ENCODE results near the gene SRRM4. TPM values are rescaled to one million over a fixed set of nuclear protein-coding genes. Genes with fewer than 3 reads are reported as not detected.

Gene SRRM4
- total RNA-seq, 1 donor, result not detected

- H3K9me3 ChIP-seq (ENCODE audit: low read depth, low read length), result no peaks in the 10 kb centered on the region
- H3K36me3 ChIP-seq (ENCODE audit: insufficient read depth, low read length), result no peaks in the 10 kb centered on the region
- no peak for DNase-seq (ENCODE audit: insufficient read length, low spot score, missing footprints)
- no peak overlapping the region for H3K4me3 ChIP-seq (ENCODE audit: insufficient read depth, low read length)
- no peaks in the 10 kb centered on the region for H3K79me2 ChIP-seq (ENCODE audit: insufficient read depth, low read length)
- no peaks in the 10 kb centered on the region for H4K20me1 ChIP-seq (ENCODE audit: insufficient read depth, low read length)
- no peak overlapping the region for H3K27ac ChIP-seq (ENCODE audit: low read depth, low read length)
- H3K4me1 ChIP-seq (ENCODE audit: insufficient read depth, low read length), result peaks cover 23% of the 10 kb centered on the region
- H2AFZ ChIP-seq (ENCODE audit: low read length), result no peak overlapping the region
- TF ChIP-seq, protein P1, sequence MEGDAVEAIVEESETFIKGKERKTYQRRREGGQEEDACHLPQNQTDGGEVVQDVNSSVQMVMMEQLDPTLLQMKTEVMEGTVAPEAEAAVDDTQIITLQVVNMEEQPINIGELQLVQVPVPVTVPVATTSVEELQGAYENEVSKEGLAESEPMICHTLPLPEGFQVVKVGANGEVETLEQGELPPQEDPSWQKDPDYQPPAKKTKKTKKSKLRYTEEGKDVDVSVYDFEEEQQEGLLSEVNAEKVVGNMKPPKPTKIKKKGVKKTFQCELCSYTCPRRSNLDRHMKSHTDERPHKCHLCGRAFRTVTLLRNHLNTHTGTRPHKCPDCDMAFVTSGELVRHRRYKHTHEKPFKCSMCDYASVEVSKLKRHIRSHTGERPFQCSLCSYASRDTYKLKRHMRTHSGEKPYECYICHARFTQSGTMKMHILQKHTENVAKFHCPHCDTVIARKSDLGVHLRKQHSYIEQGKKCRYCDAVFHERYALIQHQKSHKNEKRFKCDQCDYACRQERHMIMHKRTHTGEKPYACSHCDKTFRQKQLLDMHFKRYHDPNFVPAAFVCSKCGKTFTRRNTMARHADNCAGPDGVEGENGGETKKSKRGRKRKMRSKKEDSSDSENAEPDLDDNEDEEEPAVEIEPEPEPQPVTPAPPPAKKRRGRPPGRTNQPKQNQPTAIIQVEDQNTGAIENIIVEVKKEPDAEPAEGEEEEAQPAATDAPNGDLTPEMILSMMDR (IDR thresholded peaks at IDR 0.05; ENCODE audit: extremely low read depth, low read depth, low read length), result no peak
- no peaks in the 10 kb centered on the region for H3K27me3 ChIP-seq (ENCODE audit: insufficient read depth, low read length)
- no peak overlapping the region for H3K4me2 ChIP-seq (ENCODE audit: insufficient read depth, low read length)
These were observed 193.7 kb downstream of the SRRM4 start for GRCh38 chr12:119175081-119175480.

DNA sequence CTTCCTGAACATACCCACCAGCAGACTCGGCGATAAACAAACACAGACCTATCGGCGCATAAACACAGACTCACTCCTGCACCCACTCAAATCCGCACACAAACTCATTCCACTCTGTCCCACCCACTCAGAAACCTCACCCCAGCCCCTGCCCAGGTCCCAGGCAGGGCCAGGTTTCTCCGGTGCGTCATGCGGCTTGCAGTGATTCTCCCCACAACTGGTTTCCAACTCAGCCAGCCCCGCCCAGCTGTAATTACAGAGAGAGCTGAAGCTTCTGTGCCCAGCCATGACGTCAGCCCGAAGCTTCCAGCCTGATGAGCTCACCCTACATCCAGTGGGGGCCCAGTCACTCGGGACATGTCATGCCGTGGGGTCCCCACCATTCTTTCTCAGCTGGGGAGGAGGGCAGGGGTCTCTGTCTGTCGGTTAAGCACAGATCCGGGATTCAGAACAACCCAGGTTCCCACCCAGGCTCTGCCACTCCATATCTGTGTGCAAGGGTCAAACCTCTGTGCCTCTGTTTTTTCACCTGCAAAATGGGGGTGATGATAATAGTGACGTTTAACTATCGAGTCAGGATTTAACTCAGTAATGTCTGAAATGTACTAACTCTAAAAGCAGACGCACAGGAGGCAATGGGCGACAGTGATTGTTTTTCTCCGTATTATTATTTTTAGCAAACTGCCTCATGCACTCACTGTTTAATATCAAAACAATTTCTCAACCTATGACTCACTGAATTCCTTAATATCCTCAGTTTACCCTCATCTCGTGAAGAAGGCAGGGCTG, 195.1 kb downstream of the SRRM4 start:
- Histone ChIP-seq H3K27ac (ENCODE audit: low read depth, low read length) (peak overlapping the region; percentile 79), H3K4me3 (ENCODE audit: insufficient read depth, low read length) (peak overlapping the region; percentile 67)

GRCh38 chr12:119177056-119177325, 195.7 kb downstream of the SRRM4 start:
- no peak for DNase-seq (ENCODE audit: insufficient read length, low spot score, missing footprints)
- H4K20me1 ChIP-seq (ENCODE audit: insufficient read depth, low read length), result no peaks in the 10 kb centered on the region
- peaks cover 17% of the 10 kb centered on the region for H3K79me2 ChIP-seq (ENCODE audit: insufficient read depth, low read length)
- peak overlapping the region; percentile 88 for H3K4me2 ChIP-seq (ENCODE audit: insufficient read depth, low read length)
- TF ChIP-seq, protein P1 (IDR thresholded peaks at IDR 0.05; ENCODE audit: extremely low read depth, low read depth, low read length), result no peak
- H3K4me1 ChIP-seq (ENCODE audit: insufficient read depth, low read length), result peaks cover 30% of the 10 kb centered on the region
- H3K9me3 ChIP-seq (ENCODE audit: low read depth, low read length), result no peaks in the 10 kb centered on the region
- no peak overlapping the region for H2AFZ ChIP-seq (ENCODE audit: low read length)
- no peak overlapping the region for H3K4me3 ChIP-seq (ENCODE audit: insufficient read depth, low read length)
- H3K27ac ChIP-seq (ENCODE audit: low read depth, low read length), result peak overlapping the region; percentile 79
- no peaks in the 10 kb centered on the region for H3K36me3 ChIP-seq (ENCODE audit: insufficient read depth, low read length)
- no peaks in the 10 kb centered on the region for H3K27me3 ChIP-seq (ENCODE audit: insufficient read depth, low read length)

More for the DNA sequence above, 195.1 kb downstream of the SRRM4 start:
- peaks cover 30% of the 10 kb centered on the region for H3K4me1 ChIP-seq (ENCODE audit: insufficient read depth, low read length)
- H3K9me3 ChIP-seq (ENCODE audit: low read depth, low read length), result no peaks in the 10 kb centered on the region
- peak overlapping the region; percentile 87 for H2AFZ ChIP-seq (ENCODE audit: low read length)
- H4K20me1 ChIP-seq (ENCODE audit: insufficient read depth, low read length), result no peaks in the 10 kb centered on the region
- H3K27me3 ChIP-seq (ENCODE audit: insufficient read depth, low read length), result no peaks in the 10 kb centered on the region
- TF ChIP-seq, protein P1 (IDR thresholded peaks at IDR 0.05; ENCODE audit: extremely low read depth, low read depth, low read length), result no peak
- H3K4me2 ChIP-seq (ENCODE audit: insufficient read depth, low read length), result peak overlapping the region; percentile 88
- peak; percentile 92 for DNase-seq (ENCODE audit: insufficient read length, low spot score, missing footprints)
- peaks cover 11% of the 10 kb centered on the region for H3K79me2 ChIP-seq (ENCODE audit: insufficient read depth, low read length)
- no peaks in the 10 kb centered on the region for H3K36me3 ChIP-seq (ENCODE audit: insufficient read depth, low read length)

DNA sequence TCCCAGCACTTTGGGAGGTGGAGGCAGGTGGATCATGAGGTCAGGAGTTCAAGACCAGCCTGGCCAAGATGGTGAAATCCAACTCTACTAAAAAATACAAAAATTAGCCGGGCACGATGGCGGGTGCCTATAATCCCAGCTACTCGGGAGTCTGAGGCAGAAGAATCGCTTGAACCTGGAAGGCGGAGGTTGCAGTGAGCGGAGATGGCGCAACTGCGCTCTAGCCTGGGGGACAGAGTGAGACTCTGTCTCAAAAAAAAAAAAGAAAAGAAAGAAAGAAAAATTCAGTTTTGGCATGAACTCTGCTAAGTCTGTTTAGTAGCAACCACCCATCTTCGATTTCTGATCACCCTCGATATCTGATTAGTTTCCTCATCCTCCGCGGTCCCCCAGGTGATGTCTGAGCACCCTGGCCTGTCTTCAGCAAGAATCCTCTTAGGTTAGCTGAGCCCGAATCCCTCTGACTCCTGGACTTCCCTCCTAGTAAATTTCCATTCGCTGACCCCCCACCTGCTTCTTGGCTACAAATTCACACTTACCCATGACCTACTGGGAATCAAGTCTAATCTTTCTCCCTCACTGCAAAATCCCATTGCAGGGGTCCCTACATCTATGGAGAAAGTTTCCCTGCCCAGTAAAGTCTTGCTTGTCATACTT, 196.5 kb downstream of the SRRM4 start:
- no peak overlapping the region for H3K4me3 ChIP-seq (ENCODE audit: insufficient read depth, low read length)
- DNase-seq (ENCODE audit: insufficient read length, low spot score, missing footprints), result no peak
- H4K20me1 ChIP-seq (ENCODE audit: insufficient read depth, low read length), result no peaks in the 10 kb centered on the region
- H3K4me1 ChIP-seq (ENCODE audit: insufficient read depth, low read length), result peaks cover 30% of the 10 kb centered on the region
- no peaks in the 10 kb centered on the region for H3K9me3 ChIP-seq (ENCODE audit: low read depth, low read length)
- H3K4me2 ChIP-seq (ENCODE audit: insufficient read depth, low read length), result peak overlapping the region; percentile 88
- peaks cover 21% of the 10 kb centered on the region for H3K79me2 ChIP-seq (ENCODE audit: insufficient read depth, low read length)
- H2AFZ ChIP-seq (ENCODE audit: low read length), result no peak overlapping the region
- H3K27me3 ChIP-seq (ENCODE audit: insufficient read depth, low read length), result no peaks in the 10 kb centered on the region
- H3K36me3 ChIP-seq (ENCODE audit: insufficient read depth, low read length), result no peaks in the 10 kb centered on the region
- TF ChIP-seq, protein P1 (IDR thresholded peaks at IDR 0.05; ENCODE audit: extremely low read depth, low read depth, low read length), result no peak
- H3K27ac ChIP-seq (ENCODE audit: low read depth, low read length), result peak overlapping the region; percentile 65

Measured in osteoblast (primary cell).